Hair follicular keratinocyte (primary cell): ENCODE data around the gene NGDN. TPM values are rescaled to one million over a fixed set of nuclear protein-coding genes. Genes with fewer than 3 reads are reported as not detected.

Experiments used
- total RNA-seq: library from RNA; depleted of rRNA; stranded (reverse); fragments of >200 nt; gene quantifications from 2 replicates; pipeline ENCODE4 v1.2.3, GENCODE V29; 2015

Gene NGDN
- total RNA-seq = 21.9 and 37.1 TPM in 2 replicates

GRCh38 chr14:23469127-23469905 lies at the start of gene NGDN:
NGDN (plus strand) TSS chr14:23469703; CDS start chr14:23469716, 13 bp downstream.

GRCh38 chr14:23435543-23436326 lies 33.8 kb upstream of the NGDN start, which contains the start of gene MYH7:
MYH7 (minus strand) TSS chr14:23435660; CDS start chr14:23433732, 1,928 bp downstream.

Other genes with a start within 250 kb of the NGDN start
- not detected in 2 replicates for gene RNF212B, start 231.8 kb upstream of the NGDN start, total RNA-seq
- 11.6 and 14.8 TPM in 2 replicates for gene HOMEZ, start 183.6 kb upstream of the NGDN start, total RNA-seq
- 0.70 and 3.3 TPM in 2 replicates for gene PPP1R3E, start 166.8 kb upstream of the NGDN start, total RNA-seq
- gene BCL2L2, start 162.9 kb upstream of the NGDN start, total RNA-seq = 25.4 and 25.6 TPM in 2 replicates
- 34.5 and 56.2 TPM in 2 replicates for gene PABPN1, start 148.2 kb upstream of the NGDN start, total RNA-seq
- 1.4 and 5.9 TPM in 2 replicates for gene SLC22A17, start 116.8 kb upstream of the NGDN start, total RNA-seq
- gene EFS, start 104.5 kb upstream of the NGDN start, total RNA-seq = 8.2 and 10.1 TPM in 2 replicates
- not detected in 2 replicates for gene IL25, start 96.9 kb upstream of the NGDN start, total RNA-seq
- gene CMTM5, start 92.7 kb upstream of the NGDN start, total RNA-seq = not detected in 2 replicates
- not detected in 2 replicates for gene MYH6, start 61.4 kb upstream of the NGDN start, total RNA-seq
- not detected in 2 replicates for gene MYH7, start 34.0 kb upstream of the NGDN start, total RNA-seq
- 0.23 TPM in 1 of 2 replicates, not detected in the other for gene ZFHX2, start 82.1 kb downstream of the NGDN start, total RNA-seq
- 2.7 and 4.8 TPM in 2 replicates for gene THTPA, start 86.6 kb downstream of the NGDN start, total RNA-seq
- gene AP1G2, start 98.1 kb downstream of the NGDN start, total RNA-seq = 53.6 and 70.6 TPM in 2 replicates
- not detected in 2 replicates for gene JPH4, start 109.1 kb downstream of the NGDN start, total RNA-seq
- 0.31 TPM in 1 of 2 replicates, not detected in the other for gene DHRS2, start 166.7 kb downstream of the NGDN start, total RNA-seq